GM23338 (cell line): ENCODE results near the gene EXOC2. TPM values are rescaled to one million over a fixed set of nuclear protein-coding genes. Genes with fewer than 3 reads are reported as not detected.

Source experiments
- CREB1 ChIP-seq: fragments of 250-450 bp; sonication (Bioruptor Pico); IDR thresholded peaks from 2 replicates; pipeline ENCODE4 v1.5.0; 2020; ENCODE audit warnings: low read depth, mild to moderate bottlenecking, moderate library complexity
- ETS1 ChIP-seq: IDR thresholded peaks from 2 replicates; pipeline ENCODE4 v1.6.1; 2016; ENCODE audit warnings: antibody characterized with exemption
- EZH2 ChIP-seq: fragments of 200-600 bp; sonication (generic); IDR thresholded peaks from one replicate; pipeline ENCODE4 v1.8.0; 2017; ENCODE audit warnings: antibody characterized with exemption, mild to moderate bottlenecking, low read depth; ENCODE audit not compliant: unreplicated experiment
- EZH2phosphoT487 ChIP-seq: fragments of 200-600 bp; sonication (generic); IDR thresholded peaks from one replicate; pipeline ENCODE4 v1.8.1; 2018; ENCODE audit warnings: antibody characterized with exemption; ENCODE audit not compliant: unreplicated experiment
- JUNB ChIP-seq: IDR thresholded peaks from one replicate; pipeline ENCODE4 v1.6.1; 2016; ENCODE audit warnings: antibody characterized with exemption; ENCODE audit not compliant: unreplicated experiment
- NANOG ChIP-seq: IDR thresholded peaks from 2 replicates; pipeline ENCODE4 v1.6.1; 2016; ENCODE audit warnings: antibody characterized with exemption, borderline replicate concordance
- POLR2AphosphoS5 ChIP-seq: IDR thresholded peaks from 2 replicates; pipeline ENCODE4 v1.6.1; 2016; ENCODE audit warnings: antibody characterized with exemption, low read depth
- STAT1 ChIP-seq: IDR thresholded peaks from one replicate; pipeline ENCODE4 v1.6.1; 2016; ENCODE audit warnings: antibody characterized with exemption; ENCODE audit not compliant: unreplicated experiment
- ZNF331 ChIP-seq: fragments of 250-450 bp; sonication (Bioruptor Pico); IDR thresholded peaks from 2 replicates; pipeline ENCODE4 v1.5.0; 2020; ENCODE audit warnings: low read depth, mild to moderate bottlenecking, moderate library complexity
- ZNF462 ChIP-seq: fragments of 250-450 bp; sonication (Bioruptor Pico); IDR thresholded peaks from 2 replicates; pipeline ENCODE4 v1.5.0; 2020; ENCODE audit warnings: mild to moderate bottlenecking, moderate library complexity
- polyA plus RNA-seq: library from polyadenylated mRNA; unstranded; fragments of >200 nt; fragmentation: Nextera tagmentation; extraction: Ambion mirVana; gene quantifications from 2 replicates; pipeline ENCODE4 v1.2.1, GENCODE V29; 2016
- total RNA-seq: library from RNA; depleted of rRNA; stranded (reverse); fragments of >200 nt; shearing (Covaris generic); gene quantifications from 2 replicates; pipeline ENCODE4 v1.2.3, GENCODE V29; 2014
- TF ChIP-seq, protein P1 (sequence below): IDR thresholded peaks from one replicate; pipeline ENCODE4 v1.6.1; 2018; ENCODE audit warnings: antibody characterized with exemption; ENCODE audit not compliant: unreplicated experiment

EXOC2 gene
- total and polyA plus RNA-seq, 2 experiments from 2014 or later = 28.7 to 93.6 TPM

- TF ChIP-seq ZNF462 (CRISPR knock-in tag) = no peak
- no peak for TF ChIP-seq ZNF331 (CRISPR knock-in tag)
- TF ChIP-seq STAT1 = no peak
- TF ChIP-seq POLR2AphosphoS5 = no peak
- TF ChIP-seq EZH2 = no peak
- TF ChIP-seq ETS1 = no peak
- TF ChIP-seq EZH2phosphoT487 = no peak
- TF ChIP-seq, protein P1, sequence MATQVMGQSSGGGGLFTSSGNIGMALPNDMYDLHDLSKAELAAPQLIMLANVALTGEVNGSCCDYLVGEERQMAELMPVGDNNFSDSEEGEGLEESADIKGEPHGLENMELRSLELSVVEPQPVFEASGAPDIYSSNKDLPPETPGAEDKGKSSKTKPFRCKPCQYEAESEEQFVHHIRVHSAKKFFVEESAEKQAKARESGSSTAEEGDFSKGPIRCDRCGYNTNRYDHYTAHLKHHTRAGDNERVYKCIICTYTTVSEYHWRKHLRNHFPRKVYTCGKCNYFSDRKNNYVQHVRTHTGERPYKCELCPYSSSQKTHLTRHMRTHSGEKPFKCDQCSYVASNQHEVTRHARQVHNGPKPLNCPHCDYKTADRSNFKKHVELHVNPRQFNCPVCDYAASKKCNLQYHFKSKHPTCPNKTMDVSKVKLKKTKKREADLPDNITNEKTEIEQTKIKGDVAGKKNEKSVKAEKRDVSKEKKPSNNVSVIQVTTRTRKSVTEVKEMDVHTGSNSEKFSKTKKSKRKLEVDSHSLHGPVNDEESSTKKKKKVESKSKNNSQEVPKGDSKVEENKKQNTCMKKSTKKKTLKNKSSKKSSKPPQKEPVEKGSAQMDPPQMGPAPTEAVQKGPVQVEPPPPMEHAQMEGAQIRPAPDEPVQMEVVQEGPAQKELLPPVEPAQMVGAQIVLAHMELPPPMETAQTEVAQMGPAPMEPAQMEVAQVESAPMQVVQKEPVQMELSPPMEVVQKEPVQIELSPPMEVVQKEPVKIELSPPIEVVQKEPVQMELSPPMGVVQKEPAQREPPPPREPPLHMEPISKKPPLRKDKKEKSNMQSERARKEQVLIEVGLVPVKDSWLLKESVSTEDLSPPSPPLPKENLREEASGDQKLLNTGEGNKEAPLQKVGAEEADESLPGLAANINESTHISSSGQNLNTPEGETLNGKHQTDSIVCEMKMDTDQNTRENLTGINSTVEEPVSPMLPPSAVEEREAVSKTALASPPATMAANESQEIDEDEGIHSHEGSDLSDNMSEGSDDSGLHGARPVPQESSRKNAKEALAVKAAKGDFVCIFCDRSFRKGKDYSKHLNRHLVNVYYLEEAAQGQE = no peak
- no peak for TF ChIP-seq JUNB
- no peak for TF ChIP-seq CREB1 (CRISPR knock-in tag)
- no peak for TF ChIP-seq NANOG
These were observed 237.8 kb downstream of the EXOC2 start (continued) for GRCh38 chr6:455006-455585.
